Large intestine (tissue), 3 donors: ENCODE measurements around the gene RIF1. TPM values are rescaled to one million over a fixed set of nuclear protein-coding genes. Genes with fewer than 3 reads are reported as not detected.

Source experiments
- DNase-seq, 2 donors: peaks; one replicate each; pipeline versions ENCODE4 v3.0.0 to v3.0.0-alpha.2; 2013
- H3K27ac ChIP-seq: one replicate; pipeline ENCODE4 v1.5.1; 2013; ENCODE audit warnings: low read length
- H3K27me3 ChIP-seq: 2 replicates; pipeline ENCODE4 v1.6.1; 2013; ENCODE audit warnings: low read length; ENCODE audit not compliant: control insufficient read depth, insufficient read depth
- H3K36me3 ChIP-seq: 2 replicates; pipeline ENCODE4 v1.6.1; 2013; ENCODE audit warnings: low read length; ENCODE audit not compliant: control insufficient read depth, insufficient read depth
- H3K4me1 ChIP-seq: one replicate; pipeline ENCODE4 v1.6.1; 2013; ENCODE audit warnings: low read length; ENCODE audit not compliant: control insufficient read depth, insufficient read depth
- H3K4me3 ChIP-seq: one replicate; pipeline ENCODE4 v1.5.1; 2013; ENCODE audit warnings: low read length
- H3K9me3 ChIP-seq: one replicate; pipeline ENCODE4 v1.6.1; 2013; ENCODE audit warnings: mild to moderate bottlenecking, low read depth, low read length, moderate library complexity; ENCODE audit not compliant: control insufficient read depth
- WGBS: methylation state at CpG from one replicate; pipeline ENCODE4 v1.1.5; 2013; ENCODE audit warnings: low lambda C conversion rate; ENCODE audit not compliant: insufficient coverage; 5-methylcytosine and 5-hydroxymethylcytosine counted together
- polyA plus RNA-seq: library from polyadenylated mRNA; unstranded; fragments of 120-200 nt; gene quantifications from one replicate; pipeline ENCODE4 v1.2.1, GENCODE V29; 2013

Gene RIF1
- polyA plus RNA-seq, 1 donor = 19.1 TPM

DNA sequence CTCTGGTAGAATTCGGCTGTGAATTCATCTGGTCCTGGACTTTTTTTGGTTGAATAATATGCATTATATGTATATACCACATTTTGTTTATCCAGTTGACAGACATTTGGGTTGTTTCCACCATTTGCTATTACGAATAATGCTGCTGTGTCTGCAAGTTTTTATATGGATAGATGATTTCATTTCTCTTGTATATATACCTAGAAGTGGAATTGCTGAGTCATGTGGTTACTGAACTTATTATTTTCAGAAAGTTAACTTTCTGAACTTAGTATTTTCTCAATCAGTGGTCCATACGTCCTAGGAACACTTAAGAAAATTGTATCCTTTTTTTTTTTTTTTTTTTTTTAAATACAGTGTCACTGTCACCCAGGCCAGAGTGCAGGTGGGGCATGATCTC, 63.3 kb downstream of the RIF1 start:
- Histone ChIP-seq H3K9me3 (no peaks in the 10 kb centered on the region), H3K27me3 (no peaks in the 10 kb centered on the region), H3K4me1 (no peaks in the 10 kb centered on the region), H3K36me3 (peaks cover 47% of the 10 kb centered on the region), H3K27ac (no peak overlapping the region), H3K4me3 (no peak overlapping the region)
- 92% methylated on average over 2 of the region's 3 CpGs for WGBS
- no peak for DNase-seq

DNA sequence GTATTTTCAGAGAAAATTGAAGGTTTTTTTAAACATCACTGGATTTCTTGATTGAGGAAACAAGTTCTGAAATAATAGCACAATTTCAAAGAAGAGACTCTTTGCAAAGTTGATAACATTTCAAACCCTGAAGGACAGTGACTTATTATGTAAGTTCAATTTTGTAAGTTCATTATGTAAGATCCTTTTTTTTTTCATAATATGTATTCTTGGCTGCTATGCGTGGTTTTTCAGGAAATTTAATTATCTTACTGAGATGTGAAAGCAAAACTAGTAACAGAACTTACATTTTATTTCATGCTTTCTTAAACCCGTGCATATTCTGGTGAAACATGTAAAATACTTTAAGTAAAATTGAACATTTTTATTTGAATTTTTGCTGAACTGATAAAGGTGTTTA, 65.4 kb downstream of the RIF1 start:
- Histone ChIP-seq H3K36me3 (peaks cover 31% of the 10 kb centered on the region), H3K4me1 (no peaks in the 10 kb centered on the region), H3K9me3 (no peaks in the 10 kb centered on the region), H3K27ac (no peak overlapping the region), H3K4me3 (no peak overlapping the region), H3K27me3 (no peaks in the 10 kb centered on the region)
- 100% methylated on average over 1 of the region's 2 CpGs for WGBS
- no peak for DNase-seq

DNA sequence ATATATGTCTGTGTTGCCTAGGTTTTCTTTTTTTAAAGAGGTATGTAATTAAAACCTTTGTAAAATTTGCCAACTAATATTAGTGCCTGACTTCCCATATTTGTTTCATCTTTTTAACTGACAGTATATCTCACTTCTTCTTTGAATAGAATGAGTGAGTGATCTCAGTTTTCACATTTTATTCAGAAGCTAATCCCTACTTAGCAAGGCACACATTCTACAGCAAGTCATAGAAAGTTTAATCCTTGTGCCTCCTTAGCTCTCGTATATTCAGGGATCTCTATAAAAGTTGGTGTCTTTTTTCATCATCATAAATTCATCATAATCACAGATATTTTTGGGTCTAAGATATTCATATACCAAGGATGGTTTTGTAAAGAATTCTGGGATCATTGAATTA, 66.6 kb downstream of the RIF1 start:
- no peak overlapping the region for H3K4me3 ChIP-seq
- no peaks in the 10 kb centered on the region for H3K9me3 ChIP-seq
- no peaks in the 10 kb centered on the region for H3K4me1 ChIP-seq
- peaks cover 29% of the 10 kb centered on the region for H3K36me3 ChIP-seq
- no peak overlapping the region for H3K27ac ChIP-seq
- H3K27me3 ChIP-seq = no peaks in the 10 kb centered on the region
- DNase-seq = no peak
- no CpG with 5 or more reads among the region's 1 CpG for WGBS

DNA sequence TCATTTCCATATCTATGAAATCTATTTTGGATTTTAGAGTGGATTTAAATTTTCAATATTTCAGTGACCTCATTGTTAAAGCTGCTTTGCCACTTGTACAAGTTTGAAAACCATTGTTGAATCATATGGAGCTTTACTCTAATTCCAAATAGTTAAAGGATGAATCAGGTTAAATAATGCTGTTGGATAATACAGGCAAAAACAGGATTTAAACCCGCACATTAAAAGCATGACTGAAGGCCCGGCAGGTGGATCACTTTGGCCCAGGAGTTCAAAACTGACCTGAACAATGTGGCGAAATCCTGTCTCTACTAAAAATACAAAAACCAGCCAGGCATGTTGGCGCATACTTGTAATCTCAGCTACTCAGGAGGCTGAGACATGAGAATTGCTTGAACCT, 68.3 kb downstream of the RIF1 start:
- Histone ChIP-seq H3K4me3 (no peak overlapping the region), H3K4me1 (no peaks in the 10 kb centered on the region), H3K27me3 (no peaks in the 10 kb centered on the region), H3K36me3 (peaks cover 34% of the 10 kb centered on the region), H3K9me3 (no peaks in the 10 kb centered on the region), H3K27ac (no peak overlapping the region)
- DNase-seq = no peak
- 80% methylated on average over 1 of the region's 4 CpGs for WGBS

- no CpG with 5 or more reads among the region's 5 CpGs for WGBS
- H3K4me1 ChIP-seq = no peaks in the 10 kb centered on the region
- DNase-seq = no peak
- H3K27me3 ChIP-seq = no peaks in the 10 kb centered on the region
- H3K36me3 ChIP-seq = peaks cover 32% of the 10 kb centered on the region
- H3K4me3 ChIP-seq = no peak overlapping the region
- H3K9me3 ChIP-seq = no peaks in the 10 kb centered on the region
- no peak overlapping the region for H3K27ac ChIP-seq
Observed at GRCh38 chr2:151481744-151482143, 72.0 kb downstream of the RIF1 start.

DNA sequence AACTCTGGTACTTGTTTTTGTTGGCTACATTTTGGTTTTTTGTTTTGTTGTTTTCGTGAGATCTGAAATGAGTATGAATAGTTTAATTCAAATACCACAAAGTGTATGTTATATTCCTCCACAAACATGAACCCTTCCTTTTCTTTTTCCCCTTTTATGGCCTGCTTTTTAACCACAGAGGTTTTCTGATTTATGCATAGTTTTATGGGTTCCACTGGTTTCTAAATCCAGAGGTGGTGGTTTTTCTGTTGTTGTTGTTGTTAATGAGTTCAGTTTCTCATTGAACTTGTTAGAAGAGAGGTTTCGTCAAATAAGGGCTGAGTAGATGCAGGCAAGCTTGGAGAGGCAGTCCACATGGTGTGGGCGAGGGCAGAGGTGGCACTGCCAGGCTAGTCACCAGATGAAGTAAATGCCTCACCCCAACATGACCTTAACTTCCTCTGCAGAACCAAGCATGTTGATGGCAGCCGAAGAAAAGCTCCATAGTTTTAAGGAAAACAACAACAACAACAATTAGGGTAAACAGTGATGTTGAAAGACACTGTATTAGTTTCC, 72.5 kb downstream of the RIF1 start:
- WGBS = 100% methylated on average over 2 of the region's 4 CpGs
- no peak for DNase-seq
- Histone ChIP-seq H3K4me1 (no peaks in the 10 kb centered on the region), H3K4me3 (no peak overlapping the region), H3K27ac (no peak overlapping the region), H3K27me3 (no peaks in the 10 kb centered on the region), H3K36me3 (peaks cover 30% of the 10 kb centered on the region), H3K9me3 (no peaks in the 10 kb centered on the region)

DNA sequence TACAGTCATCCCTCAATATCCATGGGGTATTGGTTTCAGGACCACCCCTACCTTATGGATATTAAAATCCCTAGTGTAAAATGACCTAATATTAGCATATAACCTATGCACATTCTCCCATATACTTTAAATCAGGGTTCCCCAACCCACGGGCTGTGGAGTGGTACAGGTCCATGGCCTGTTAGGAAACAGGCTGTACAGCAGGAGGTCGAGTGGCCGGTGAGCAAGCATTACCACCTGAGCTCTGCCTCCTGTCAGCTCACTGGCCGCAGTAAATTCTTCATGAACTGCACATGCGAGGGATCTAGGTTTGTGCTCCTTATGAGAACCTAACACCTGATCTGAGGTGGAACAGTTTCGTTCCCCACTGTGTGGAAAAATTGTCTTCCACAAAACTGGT, 73.8 kb downstream of the RIF1 start:
- Histone ChIP-seq H3K36me3 (peaks cover 30% of the 10 kb centered on the region), H3K27ac (no peak overlapping the region), H3K9me3 (no peaks in the 10 kb centered on the region), H3K4me1 (no peaks in the 10 kb centered on the region), H3K4me3 (no peak overlapping the region), H3K27me3 (no peaks in the 10 kb centered on the region)
- no peak for DNase-seq
- WGBS = no CpG with 5 or more reads among the region's 6 CpGs

- no peak overlapping the region for H3K27ac ChIP-seq
- no peaks in the 10 kb centered on the region for H3K4me1 ChIP-seq
- 100% methylated on average over 1 of the region's 4 CpGs for WGBS
- peaks cover 30% of the 10 kb centered on the region for H3K36me3 ChIP-seq
- no peaks in the 10 kb centered on the region for H3K9me3 ChIP-seq
- DNase-seq = no peak
- no peak overlapping the region for H3K4me3 ChIP-seq
- no peaks in the 10 kb centered on the region for H3K27me3 ChIP-seq
Observed at GRCh38 chr2:151484100-151484499, 74.4 kb downstream of the RIF1 start.

- WGBS = 100% methylated on average over 1 of the region's 1 CpG
- H3K9me3 ChIP-seq = no peaks in the 10 kb centered on the region
- no peak for DNase-seq
- H3K27me3 ChIP-seq = no peaks in the 10 kb centered on the region
- no peaks in the 10 kb centered on the region for H3K4me1 ChIP-seq
- H3K36me3 ChIP-seq = peaks cover 26% of the 10 kb centered on the region
- H3K27ac ChIP-seq = no peak overlapping the region
- H3K4me3 ChIP-seq = no peak overlapping the region
Observed at GRCh38 chr2:151486053-151486452, 76.4 kb downstream of the RIF1 start.

- no peaks in the 10 kb centered on the region for H3K9me3 ChIP-seq
- H3K4me3 ChIP-seq = no peak overlapping the region
- WGBS = no CpG with 5 or more reads among the region's 9 CpGs
- no peak overlapping the region for H3K27ac ChIP-seq
- no peak for DNase-seq
- H3K27me3 ChIP-seq = no peaks in the 10 kb centered on the region
- H3K36me3 ChIP-seq = no peaks in the 10 kb centered on the region
- no peaks in the 10 kb centered on the region for H3K4me1 ChIP-seq
Observed at GRCh38 chr2:151490276-151490675, 80.6 kb downstream of the RIF1 start.

GRCh38 chr2:151491496-151491895, 81.8 kb downstream of the RIF1 start:
- Histone ChIP-seq H3K4me1 (no peaks in the 10 kb centered on the region), H3K36me3 (no peaks in the 10 kb centered on the region), H3K9me3 (no peaks in the 10 kb centered on the region), H3K27ac (no peak overlapping the region), H3K27me3 (no peaks in the 10 kb centered on the region), H3K4me3 (no peak overlapping the region)
- 80% methylated on average over 3 of the region's 4 CpGs for WGBS
- no peak for DNase-seq
